Kidney (tissue), 14 donors: Measurements from ENCODE around the gene SH3BP4. TPM values are rescaled to one million over a fixed set of nuclear protein-coding genes. Genes with fewer than 3 reads are reported as not detected.
A peak's percentile ranks its signal among the peaks of the same experiment; 100 is the strongest.

Source experiments
- DNase-seq, 5 donors: peaks; one replicate each; pipeline ENCODE4 v3.0.0-alpha.2; 2013 to 2020
- FAIRE-seq: peaks from 2 replicates; lab custom pipeline; 2012; peaks lifted over from hg19 to GRCh38; lab: Jason Lieb, UNC
- H3K27ac ChIP-seq, 2 donors: one replicate each; pipeline ENCODE4 v1.7.0; 2013; ENCODE audit warnings: low read depth in 2 of 2, low read length in 2 of 2, inconsistent platforms in 1 of 2
- H3K27me3 ChIP-seq: one replicate; pipeline ENCODE4 v1.7.1; 2013; ENCODE audit warnings: low read length, inconsistent platforms; ENCODE audit not compliant: control insufficient read depth, insufficient read depth
- H3K36me3 ChIP-seq, 3 donors: one replicate each; pipeline versions ENCODE4 v1.7.0 to v1.7.1; 2013; ENCODE audit warnings: low read length in 3 of 3, control low read depth in 1 of 3, inconsistent platforms in 1 of 3; ENCODE audit not compliant: insufficient read depth in 3 of 3, control insufficient read depth in 2 of 3
- H3K4me1 ChIP-seq, 3 donors: one replicate each; pipeline versions ENCODE4 v1.7.0 to v1.7.1; 2013; ENCODE audit warnings: low read length in 3 of 3, inconsistent platforms in 1 of 3, low read depth in 1 of 3; ENCODE audit not compliant: control insufficient read depth in 2 of 3, insufficient read depth in 2 of 3
- H3K4me3 ChIP-seq, 3 donors: one replicate each; pipeline versions ENCODE4 v1.7.0 to v1.8.1; 2013; ENCODE audit warnings: low read length in 3 of 3, control low read depth in 1 of 3, inconsistent platforms in 1 of 3
- H3K9ac ChIP-seq, 3 donors: one replicate each; pipeline versions ENCODE4 v1.7.0 to v1.7.1; 2013; ENCODE audit warnings: low read length in 3 of 3, control low read depth in 1 of 3, inconsistent platforms in 1 of 3
- H3K9me3 ChIP-seq, 3 donors: one replicate each; pipeline versions ENCODE4 v1.7.0 to v1.7.1; 2013; ENCODE audit warnings: low read length in 3 of 3, control low read depth in 1 of 3, inconsistent platforms in 1 of 3; ENCODE audit not compliant: control insufficient read depth in 2 of 3, insufficient read depth in 1 of 3
- intact Hi-C: fragments of 100-400 bp; cut with DNase I; formaldehyde crosslinking; loops from one replicate; pipeline ENCODE4 v1.11.1; 2022
- polyA plus RNA-seq: library from polyadenylated mRNA; stranded (reverse); fragments of 350-450 nt; fragmentation: Illumina TruSeq; extraction: RNeasy Lipid Tissue Mini Kit (QIAGEN cat#74804); gene quantifications from one replicate; pipeline ENCODE4 v1.2.3, GENCODE V29; 2014; ENCODE audit warnings: low read depth, low replicate concordance; ENCODE audit not compliant: insufficient read depth
- total RNA-seq: library from RNA; stranded (reverse); fragmentation: NEBNext Ultra II Directional; extraction: Animal tissue kit (Norgen Biotek cat#: 25700); gene quantifications from one replicate; pipeline ENCODE4 v1.2.1, GENCODE V29; 2021
- TF ChIP-seq, protein P1 (sequence below): IDR thresholded peaks from 3 replicates; pipeline ENCODE4 v1.5.1; 2012; ENCODE audit warnings: mild to moderate bottlenecking, moderate library complexity, borderline replicate concordance; ENCODE audit not compliant: insufficient read depth; ENCODE audit errors: extremely low read depth
- donor health status: control.
- donor health status: control.
- donor health status: control.
- donor health status: control.
- donor health status: control.
- donor health status: DM: yes; HTN: yes; CAD: no.
- donor health status: Normal renal cell carcinoma (clear cell type).

The SH3BP4 gene
- total and polyA plus RNA-seq, 2 donors from 2014 or later: 20.0 to 52.9 TPM

DNA sequence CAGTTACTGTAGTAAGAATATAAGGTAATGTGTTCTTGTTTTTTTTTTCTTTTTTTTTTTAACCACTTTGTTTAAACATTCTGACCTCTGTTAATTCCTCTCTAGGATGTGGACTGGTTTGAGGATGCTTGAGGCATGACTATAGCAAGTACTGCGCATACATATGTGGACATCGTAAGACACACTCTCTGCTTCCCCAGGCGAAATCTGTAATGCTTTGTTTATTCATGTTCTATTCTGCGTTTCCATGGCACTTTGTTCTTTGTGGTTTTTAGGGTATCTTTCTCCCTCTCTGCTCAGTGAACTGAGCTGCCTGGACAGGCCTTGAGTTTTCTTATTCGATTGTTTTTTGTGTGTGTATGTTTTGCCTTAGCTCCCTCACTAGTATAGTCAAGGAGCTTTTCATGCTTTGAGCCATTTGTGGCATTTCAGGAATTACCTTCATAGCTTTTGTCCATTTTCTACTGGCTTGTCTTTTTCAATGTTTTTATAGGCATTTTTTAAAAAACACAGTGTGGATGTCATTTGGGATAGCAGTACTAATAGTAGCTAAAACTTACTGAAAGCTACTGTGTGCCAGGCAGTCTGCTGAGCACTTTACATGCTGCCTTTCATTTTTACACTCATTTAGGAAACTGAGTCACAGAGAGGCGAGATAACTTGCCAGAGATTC lies 1.9 kb upstream of the SH3BP4 start:
- Histone ChIP-seq H3K27ac (no peak overlapping the region), H3K9ac (no peak overlapping the region), H3K4me1 (peaks cover 0 to 7% (median 3%) of the 10 kb centered on the region in 3 donors), H3K27me3 (no peaks in the 10 kb centered on the region), H3K36me3 (no peaks in the 10 kb centered on the region), H3K9me3 (no peaks in the 10 kb centered on the region), H3K4me3 (no peak overlapping the region)
- TF ChIP-seq, protein P1, sequence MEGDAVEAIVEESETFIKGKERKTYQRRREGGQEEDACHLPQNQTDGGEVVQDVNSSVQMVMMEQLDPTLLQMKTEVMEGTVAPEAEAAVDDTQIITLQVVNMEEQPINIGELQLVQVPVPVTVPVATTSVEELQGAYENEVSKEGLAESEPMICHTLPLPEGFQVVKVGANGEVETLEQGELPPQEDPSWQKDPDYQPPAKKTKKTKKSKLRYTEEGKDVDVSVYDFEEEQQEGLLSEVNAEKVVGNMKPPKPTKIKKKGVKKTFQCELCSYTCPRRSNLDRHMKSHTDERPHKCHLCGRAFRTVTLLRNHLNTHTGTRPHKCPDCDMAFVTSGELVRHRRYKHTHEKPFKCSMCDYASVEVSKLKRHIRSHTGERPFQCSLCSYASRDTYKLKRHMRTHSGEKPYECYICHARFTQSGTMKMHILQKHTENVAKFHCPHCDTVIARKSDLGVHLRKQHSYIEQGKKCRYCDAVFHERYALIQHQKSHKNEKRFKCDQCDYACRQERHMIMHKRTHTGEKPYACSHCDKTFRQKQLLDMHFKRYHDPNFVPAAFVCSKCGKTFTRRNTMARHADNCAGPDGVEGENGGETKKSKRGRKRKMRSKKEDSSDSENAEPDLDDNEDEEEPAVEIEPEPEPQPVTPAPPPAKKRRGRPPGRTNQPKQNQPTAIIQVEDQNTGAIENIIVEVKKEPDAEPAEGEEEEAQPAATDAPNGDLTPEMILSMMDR: no peak
- DNase-seq (peak in 1 of 5 donors; percentile 34), FAIRE-seq (no peak)
- intact Hi-C loops: no loop called here

DNA sequence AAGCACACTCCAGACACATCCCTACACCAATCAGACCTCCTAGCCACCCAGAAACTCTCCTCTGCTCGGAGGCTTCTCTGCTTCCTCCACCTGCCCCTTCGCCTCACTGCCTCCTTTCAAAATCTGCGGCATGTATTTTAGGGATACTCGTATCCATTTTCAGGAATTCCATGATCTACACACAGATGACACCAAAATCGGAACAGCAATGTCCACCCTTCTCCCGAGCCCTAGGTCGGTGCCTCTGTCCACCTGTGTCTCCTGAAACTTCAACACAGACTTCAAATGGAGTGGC lies 1.4 kb upstream of the SH3BP4 start:
- Histone ChIP-seq H3K4me3 (no peak overlapping the region), H3K27me3 (no peaks in the 10 kb centered on the region), H3K9me3 (no peaks in the 10 kb centered on the region), H3K27ac (no peak overlapping the region), H3K36me3 (no peaks in the 10 kb centered on the region), H3K9ac (no peak overlapping the region), H3K4me1 (peaks cover 0 to 9% (median 3%) of the 10 kb centered on the region in 3 donors)
- TF ChIP-seq, protein P1: no peak
- FAIRE-seq (no peak), DNase-seq (no peak)
- intact Hi-C loops: no loop called here

DNA sequence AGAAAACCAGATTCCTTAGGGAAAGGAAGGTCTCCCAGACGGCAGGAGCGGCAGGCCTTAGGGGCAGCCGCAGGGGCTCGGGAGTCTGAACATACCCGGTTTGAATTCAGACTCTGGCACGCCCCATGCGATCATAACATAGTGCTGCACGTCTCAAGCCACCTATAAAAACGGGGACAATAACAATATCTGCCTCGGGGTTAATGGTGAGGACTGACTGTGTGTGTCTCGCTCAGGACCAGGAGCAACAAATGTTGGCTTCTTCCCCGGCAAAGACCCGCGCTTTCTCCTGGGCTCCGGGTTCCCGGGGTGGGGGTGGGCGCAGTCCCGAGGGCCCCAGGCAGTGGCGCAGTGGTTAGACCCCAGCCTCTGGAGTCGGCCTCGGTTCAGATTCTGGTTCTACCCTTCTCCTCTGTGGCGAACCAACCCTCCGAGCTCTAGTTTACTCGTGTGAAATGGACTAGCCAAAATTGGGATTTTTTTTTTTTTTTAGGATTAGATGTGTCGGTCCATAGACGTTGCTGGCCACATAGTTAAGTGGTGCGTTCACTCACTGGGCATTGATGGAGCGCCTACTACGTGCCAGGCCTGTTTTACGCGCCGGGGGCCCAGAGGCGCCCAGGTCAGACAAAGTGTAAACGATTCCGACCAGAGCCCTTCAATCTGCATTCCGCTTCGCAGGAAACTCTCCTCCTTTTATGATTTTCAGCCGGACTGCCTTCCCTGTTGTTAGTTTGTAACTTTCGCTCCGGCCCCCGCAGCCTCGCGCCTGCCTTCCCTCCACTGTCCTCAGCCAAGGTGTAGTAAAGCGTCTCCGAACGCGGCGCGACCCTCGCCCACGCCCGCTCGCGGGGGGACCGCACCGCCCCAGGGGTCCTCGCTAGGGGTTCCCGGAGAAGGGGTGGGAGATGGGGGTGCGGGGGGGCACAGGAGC lies 820 bp upstream of the SH3BP4 start:
- no peaks in the 10 kb centered on the region for H3K27me3 ChIP-seq
- peak overlapping the region in 2 of 3 donors; percentile 11 to 71 for H3K9ac ChIP-seq
- peak overlapping the region; percentile 66 to 82 for H3K27ac ChIP-seq
- TF ChIP-seq, protein P1: no peak
- peaks cover 0 to 10% (median 3%) of the 10 kb centered on the region in 3 donors for H3K4me1 ChIP-seq
- H3K36me3 ChIP-seq: no peaks in the 10 kb centered on the region
- no peaks in the 10 kb centered on the region for H3K9me3 ChIP-seq
- peak overlapping the region; percentile 58 to 69 (median 62) for H3K4me3 ChIP-seq
- peak in 3 of 5 donors; percentile 67 to 72 (median 67) for DNase-seq
- intact Hi-C loops: no loop called here
- FAIRE-seq: no peak
